ENCODE results near the gene MIEN1. TPM values are rescaled to one million over a fixed set of nuclear protein-coding genes. Genes with fewer than 3 reads are reported as not detected.

The MIEN1 gene
- total and polyA plus RNA-seq, 2 of the 13 experiments (the other 11 are each of a cell fraction or from before 2014, with no cell fraction given): 40.6 to 56.6 TPM

DNA sequence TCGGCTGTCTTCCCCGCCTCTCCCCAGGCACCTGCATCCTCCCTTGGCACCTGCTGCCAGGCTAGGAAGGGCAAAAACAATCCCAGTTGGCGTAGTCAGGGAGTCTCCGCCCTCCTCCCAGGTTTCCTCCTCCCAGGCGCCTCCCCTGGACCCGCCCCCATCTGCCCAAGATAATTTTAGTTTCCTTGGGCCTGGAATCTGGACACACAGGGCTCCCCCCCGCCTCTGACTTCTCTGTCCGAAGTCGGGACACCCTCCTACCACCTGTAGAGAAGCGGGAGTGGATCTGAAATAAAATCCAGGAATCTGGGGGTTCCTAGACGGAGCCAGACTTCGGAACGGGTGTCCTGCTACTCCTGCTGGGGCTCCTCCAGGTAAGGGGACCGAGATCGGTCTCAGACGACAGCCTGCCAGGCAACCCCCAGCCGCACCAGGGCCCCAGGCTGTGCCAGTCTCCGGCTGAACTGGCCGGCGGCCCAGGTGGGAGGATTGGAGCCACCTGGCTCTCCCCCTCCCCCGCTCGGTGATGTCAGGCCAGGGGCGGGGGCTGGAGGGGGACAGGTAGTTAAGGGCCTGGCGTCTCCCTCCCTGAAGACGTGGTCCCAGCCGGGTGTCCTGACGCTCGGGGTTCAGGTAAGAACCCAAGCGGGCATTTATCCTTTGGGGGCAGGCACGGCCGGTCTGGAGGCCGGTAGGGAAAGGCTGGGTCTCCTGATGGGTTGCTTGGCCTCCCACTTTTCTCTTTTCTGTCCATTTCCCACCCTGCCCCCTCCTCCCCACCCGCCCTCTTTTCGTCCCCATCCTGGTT, 7.6 kb upstream of the MIEN1 start, which contains the start of gene GRB7 (continued):
- TF ChIP-seq ELF1 (CRISPR knock-in tag; IDR thresholded peaks at IDR 0.05) (0 out of 2 replicates have a peak, but pooled peaks have one; percentile 33), ZNF841 (CRISPR knock-in tag; IDR thresholded peaks at IDR 0.05; ENCODE audit: borderline replicate concordance) (no peak), ZNF33A (CRISPR knock-in tag; IDR thresholded peaks at IDR 0.05; ENCODE audit: borderline replicate concordance) (peak; percentile 79; the same call in 1 of the 2 replicates), ZNF224 (CRISPR knock-in tag; IDR thresholded peaks at IDR 0.05) (peak; percentile 39; the same call in 1 of the 2 replicates), HHEX (CRISPR knock-in tag; IDR thresholded peaks at IDR 0.05) (no peak), FOXJ3 (CRISPR knock-in tag; IDR thresholded peaks at IDR 0.05; ENCODE audit: borderline replicate concordance) (0 out of 2 replicates have a peak, but pooled peaks have one; percentile 19), GPBP1L1 (CRISPR knock-in tag; IDR thresholded peaks at IDR 0.05) (no peak), KAT2B (IDR thresholded peaks at IDR 0.05; ENCODE audit: borderline replicate concordance, low read depth, low read length) (no peak), MBD4 (IDR thresholded peaks at IDR 0.05; ENCODE audit: borderline replicate concordance, low read length) (no peak), BCLAF1 (IDR thresholded peaks at IDR 0.05) (no peak), U2AF2 (IDR thresholded peaks at IDR 0.05; ENCODE audit: low read depth, low read length) (no peak), GLI4 (CRISPR knock-in tag; IDR thresholded peaks at IDR 0.05; ENCODE audit: borderline replicate concordance) (peak; percentile 86; the same call in 1 of the 2 replicates), SSRP1 (CRISPR knock-in tag; IDR thresholded peaks at IDR 0.05) (no peak), RXRA (CRISPR knock-in tag; IDR thresholded peaks at IDR 0.05) (no peak), ZNF546 (CRISPR knock-in tag; conservative IDR thresholded peaks at IDR 0.05) (0 out of 2 replicates have a peak, but pooled peaks have one; percentile 20), MYNN (CRISPR knock-in tag; IDR thresholded peaks at IDR 0.05; ENCODE audit: low read depth) (no peak)
- TF ChIP-seq, protein P1, sequence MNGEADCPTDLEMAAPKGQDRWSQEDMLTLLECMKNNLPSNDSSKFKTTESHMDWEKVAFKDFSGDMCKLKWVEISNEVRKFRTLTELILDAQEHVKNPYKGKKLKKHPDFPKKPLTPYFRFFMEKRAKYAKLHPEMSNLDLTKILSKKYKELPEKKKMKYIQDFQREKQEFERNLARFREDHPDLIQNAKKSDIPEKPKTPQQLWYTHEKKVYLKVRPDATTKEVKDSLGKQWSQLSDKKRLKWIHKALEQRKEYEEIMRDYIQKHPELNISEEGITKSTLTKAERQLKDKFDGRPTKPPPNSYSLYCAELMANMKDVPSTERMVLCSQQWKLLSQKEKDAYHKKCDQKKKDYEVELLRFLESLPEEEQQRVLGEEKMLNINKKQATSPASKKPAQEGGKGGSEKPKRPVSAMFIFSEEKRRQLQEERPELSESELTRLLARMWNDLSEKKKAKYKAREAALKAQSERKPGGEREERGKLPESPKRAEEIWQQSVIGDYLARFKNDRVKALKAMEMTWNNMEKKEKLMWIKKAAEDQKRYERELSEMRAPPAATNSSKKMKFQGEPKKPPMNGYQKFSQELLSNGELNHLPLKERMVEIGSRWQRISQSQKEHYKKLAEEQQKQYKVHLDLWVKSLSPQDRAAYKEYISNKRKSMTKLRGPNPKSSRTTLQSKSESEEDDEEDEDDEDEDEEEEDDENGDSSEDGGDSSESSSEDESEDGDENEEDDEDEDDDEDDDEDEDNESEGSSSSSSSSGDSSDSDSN (CRISPR knock-in tag; IDR thresholded peaks at IDR 0.05): peak; percentile 74
- TF ChIP-seq, protein P2, sequence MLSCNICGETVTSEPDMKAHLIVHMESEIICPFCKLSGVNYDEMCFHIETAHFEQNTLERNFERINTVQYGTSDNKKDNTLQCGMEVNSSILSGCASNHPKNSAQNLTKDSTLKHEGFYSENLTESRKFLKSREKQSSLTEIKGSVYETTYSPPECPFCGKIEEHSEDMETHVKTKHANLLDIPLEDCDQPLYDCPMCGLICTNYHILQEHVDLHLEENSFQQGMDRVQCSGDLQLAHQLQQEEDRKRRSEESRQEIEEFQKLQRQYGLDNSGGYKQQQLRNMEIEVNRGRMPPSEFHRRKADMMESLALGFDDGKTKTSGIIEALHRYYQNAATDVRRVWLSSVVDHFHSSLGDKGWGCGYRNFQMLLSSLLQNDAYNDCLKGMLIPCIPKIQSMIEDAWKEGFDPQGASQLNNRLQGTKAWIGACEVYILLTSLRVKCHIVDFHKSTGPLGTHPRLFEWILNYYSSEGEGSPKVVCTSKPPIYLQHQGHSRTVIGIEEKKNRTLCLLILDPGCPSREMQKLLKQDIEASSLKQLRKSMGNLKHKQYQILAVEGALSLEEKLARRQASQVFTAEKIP (CRISPR knock-in tag; IDR thresholded peaks at IDR 0.05; ENCODE audit: borderline replicate concordance): no peak

All from HepG2 (cell line).